ENCODE measurements around the gene APOC4.
"Not testable (repeated sequence)": the region's sequence is repeated elsewhere in the genome, so short reads cannot be mapped to it uniquely, and the experiment has no call there.

Gene APOC4

DNA sequence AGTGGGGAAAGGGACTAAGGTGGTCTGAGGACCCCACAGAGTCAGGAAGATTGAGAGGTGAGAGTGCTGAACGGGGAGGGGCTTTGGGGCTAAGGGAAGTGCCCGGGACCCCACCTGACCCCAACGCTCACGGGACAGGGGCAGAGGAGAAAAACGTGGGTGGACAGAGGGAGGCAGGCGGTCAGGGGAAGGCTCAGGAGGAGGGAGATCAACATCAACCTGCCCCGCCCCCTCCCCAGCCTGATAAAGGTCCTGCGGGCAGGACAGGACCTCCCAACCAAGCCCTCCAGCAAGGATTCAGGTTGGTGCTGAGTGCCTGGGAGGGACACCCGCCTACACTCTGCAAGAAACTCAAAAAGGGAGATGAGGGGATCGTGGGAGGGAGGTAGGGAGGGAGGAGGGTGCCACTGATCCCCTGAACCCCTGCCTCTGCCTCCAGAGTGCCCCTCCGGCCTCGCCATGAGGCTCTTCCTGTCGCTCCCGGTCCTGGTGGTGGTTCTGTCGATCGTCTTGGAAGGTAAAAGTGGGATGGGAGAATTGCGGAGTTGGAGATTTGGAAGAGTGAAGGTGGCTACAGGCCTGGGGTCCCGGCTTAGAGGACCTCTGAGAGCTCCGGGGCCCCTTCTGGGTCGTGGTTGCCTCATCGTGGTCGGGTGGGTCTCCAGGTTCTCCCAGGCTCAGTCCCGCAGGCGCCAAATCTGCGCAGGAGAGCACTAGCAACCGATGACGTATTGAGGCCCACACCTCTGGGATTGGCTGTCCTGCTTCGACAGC, 27.4 kb upstream of the APOC4 start, which contains the start of gene APOC1:
APOC1 (plus strand) TSS at position 176 of the 774 bp plus-strand sequence; CDS start at position 460, 284 bp downstream.
- H3K27ac ChIP-seq (ENCODE audit: insufficient read depth, low read depth, low read length, poor library complexity, severe bottlenecking), result peak within 1 kb of the TSS; percentile 22
- not testable (repeated sequence) for H3K27me3 ChIP-seq (ENCODE audit: control insufficient read depth, insufficient read depth, low read length, poor library complexity, severe bottlenecking); H3K36me3 ChIP-seq (ENCODE audit: control insufficient read depth, insufficient read depth, low read length); H3K9me3 ChIP-seq (ENCODE audit: control insufficient read depth, low read length); H3K4me1 ChIP-seq (ENCODE audit: control insufficient read depth, insufficient read depth, low read length)
- WGBS, 2 experiments, result 2 to 4% methylated on average over 25 to 27 of the region's 28 CpGs
- peak within 1 kb of the TSS; percentile 36 for H3K4me3 ChIP-seq (ENCODE audit: insufficient read depth, low read depth, low read length)

DNA sequence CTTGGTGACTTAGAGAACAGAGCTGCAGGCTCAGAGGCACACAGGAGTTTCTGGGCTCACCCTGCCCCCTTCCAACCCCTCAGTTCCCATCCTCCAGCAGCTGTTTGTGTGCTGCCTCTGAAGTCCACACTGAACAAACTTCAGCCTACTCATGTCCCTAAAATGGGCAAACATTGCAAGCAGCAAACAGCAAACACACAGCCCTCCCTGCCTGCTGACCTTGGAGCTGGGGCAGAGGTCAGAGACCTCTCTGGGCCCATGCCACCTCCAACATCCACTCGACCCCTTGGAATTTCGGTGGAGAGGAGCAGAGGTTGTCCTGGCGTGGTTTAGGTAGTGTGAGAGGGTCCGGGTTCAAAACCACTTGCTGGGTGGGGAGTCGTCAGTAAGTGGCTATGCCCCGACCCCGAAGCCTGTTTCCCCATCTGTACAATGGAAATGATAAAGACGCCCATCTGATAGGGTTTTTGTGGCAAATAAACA, 17.8 kb upstream of the APOC4 start:
- no peaks in the 10 kb centered on the region for H3K36me3 ChIP-seq (ENCODE audit: control insufficient read depth, insufficient read depth, low read length)
- H3K9me3 ChIP-seq (ENCODE audit: control insufficient read depth, low read length), result no peaks in the 10 kb centered on the region
- no peaks in the 10 kb centered on the region for H3K27me3 ChIP-seq (ENCODE audit: control insufficient read depth, insufficient read depth, low read length, poor library complexity, severe bottlenecking)
- H3K4me1 ChIP-seq (ENCODE audit: control insufficient read depth, insufficient read depth, low read length), result no peaks in the 10 kb centered on the region
- H3K4me3 ChIP-seq (ENCODE audit: insufficient read depth, low read depth, low read length), result no peak overlapping the region
- WGBS, 2 experiments, result 92 to 93% methylated on average over 8 of the region's 8 CpGs
- H3K27ac ChIP-seq (ENCODE audit: insufficient read depth, low read depth, low read length, poor library complexity, severe bottlenecking), result no peak overlapping the region

DNA sequence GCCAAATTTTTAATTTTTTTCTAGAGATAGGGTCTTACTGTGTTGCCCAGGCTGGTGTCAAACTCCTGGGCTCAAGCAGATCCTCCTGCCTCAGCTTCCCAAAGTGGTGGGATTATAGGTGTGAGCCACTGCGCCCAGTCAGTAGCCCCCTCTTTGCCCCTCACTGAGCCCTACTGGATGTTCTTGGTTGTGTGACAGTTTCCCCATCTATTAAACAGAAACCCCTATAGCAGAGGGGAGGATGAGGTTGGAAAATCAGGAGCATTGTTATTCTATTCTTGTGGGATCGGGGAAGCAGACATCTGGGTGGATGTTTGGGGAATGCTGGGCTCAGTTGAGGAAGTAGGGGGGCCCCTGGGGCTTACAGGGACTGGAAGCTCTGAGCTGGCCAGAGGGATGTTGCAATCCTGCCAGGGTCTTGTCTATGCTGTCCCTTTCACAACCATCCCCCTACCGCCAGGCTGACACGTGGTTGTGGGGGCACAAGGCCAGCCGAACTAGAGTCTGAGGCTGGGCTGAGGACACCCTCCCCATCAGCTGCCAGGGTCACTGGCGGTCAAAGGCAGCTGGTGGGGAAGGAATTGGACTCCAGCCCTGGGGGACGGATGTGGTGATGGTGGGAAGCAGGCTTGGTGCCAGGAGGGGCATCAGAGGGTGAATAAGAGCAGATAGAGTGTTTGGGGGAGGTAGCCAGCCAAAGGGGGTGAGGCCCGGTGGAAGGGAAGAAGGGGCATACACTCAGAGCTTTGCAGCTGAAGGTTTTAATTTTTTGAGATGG, 16.7 kb upstream of the APOC4 start:
- H3K4me1 ChIP-seq (ENCODE audit: control insufficient read depth, insufficient read depth, low read length), result no peaks in the 10 kb centered on the region
- no peak overlapping the region for H3K27ac ChIP-seq (ENCODE audit: insufficient read depth, low read depth, low read length, poor library complexity, severe bottlenecking)
- no peaks in the 10 kb centered on the region for H3K9me3 ChIP-seq (ENCODE audit: control insufficient read depth, low read length)
- H3K4me3 ChIP-seq (ENCODE audit: insufficient read depth, low read depth, low read length), result no peak overlapping the region
- H3K36me3 ChIP-seq (ENCODE audit: control insufficient read depth, insufficient read depth, low read length), result no peaks in the 10 kb centered on the region
- H3K27me3 ChIP-seq (ENCODE audit: control insufficient read depth, insufficient read depth, low read length, poor library complexity, severe bottlenecking), result no peaks in the 10 kb centered on the region
- WGBS, 2 experiments, result 87 to 90% methylated on average over 7 to 8 of the region's 8 CpGs

DNA sequence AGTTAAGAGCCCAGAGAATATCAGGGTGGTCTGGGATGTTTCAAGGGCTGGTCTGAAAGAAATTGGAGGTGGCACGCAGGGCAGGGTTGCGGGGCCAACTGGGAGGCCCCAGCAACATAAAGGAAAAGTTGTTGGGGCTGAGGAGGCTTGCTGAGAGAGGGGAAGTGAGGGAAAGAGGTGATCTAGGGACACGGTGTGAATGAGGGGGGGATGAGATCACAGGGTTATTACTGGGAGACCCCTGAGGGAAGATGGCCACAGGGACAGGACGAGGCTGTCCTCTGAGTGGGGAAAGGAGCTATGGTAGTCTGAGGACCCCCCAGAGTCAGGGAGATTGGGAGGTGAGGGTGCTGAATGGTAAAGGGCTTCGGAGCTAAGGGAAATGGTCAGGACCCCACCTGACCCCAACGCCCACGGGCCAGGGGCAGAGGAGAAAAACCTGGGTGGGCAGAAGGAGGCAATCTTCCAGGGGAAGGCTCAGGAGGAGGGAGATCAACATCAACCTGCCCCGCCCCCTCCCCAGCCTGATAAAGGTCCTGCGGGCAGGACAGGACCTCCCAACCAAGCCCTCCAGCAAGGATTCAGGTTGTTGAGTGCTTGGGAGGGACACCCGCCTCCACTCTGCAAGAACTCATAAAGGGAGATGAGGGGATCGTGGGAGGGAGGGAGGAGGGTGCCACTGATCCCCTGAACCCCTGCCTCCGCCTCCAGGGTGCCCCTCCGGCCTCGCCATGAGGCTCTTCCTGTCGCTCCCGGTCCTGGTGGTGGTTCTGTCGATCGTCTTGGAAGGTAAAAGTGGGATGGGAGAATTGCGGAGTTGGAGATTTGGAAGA, 15.6 kb upstream of the APOC4 start:
- 72 to 81% methylated on average over 17 to 18 of the region's 19 CpGs for WGBS, 2 experiments
- not testable (repeated sequence) for H3K27ac ChIP-seq (ENCODE audit: insufficient read depth, low read depth, low read length, poor library complexity, severe bottlenecking); H3K27me3 ChIP-seq (ENCODE audit: control insufficient read depth, insufficient read depth, low read length, poor library complexity, severe bottlenecking); H3K4me3 ChIP-seq (ENCODE audit: insufficient read depth, low read depth, low read length); H3K9me3 ChIP-seq (ENCODE audit: control insufficient read depth, low read length); H3K4me1 ChIP-seq (ENCODE audit: control insufficient read depth, insufficient read depth, low read length); H3K36me3 ChIP-seq (ENCODE audit: control insufficient read depth, insufficient read depth, low read length)

DNA sequence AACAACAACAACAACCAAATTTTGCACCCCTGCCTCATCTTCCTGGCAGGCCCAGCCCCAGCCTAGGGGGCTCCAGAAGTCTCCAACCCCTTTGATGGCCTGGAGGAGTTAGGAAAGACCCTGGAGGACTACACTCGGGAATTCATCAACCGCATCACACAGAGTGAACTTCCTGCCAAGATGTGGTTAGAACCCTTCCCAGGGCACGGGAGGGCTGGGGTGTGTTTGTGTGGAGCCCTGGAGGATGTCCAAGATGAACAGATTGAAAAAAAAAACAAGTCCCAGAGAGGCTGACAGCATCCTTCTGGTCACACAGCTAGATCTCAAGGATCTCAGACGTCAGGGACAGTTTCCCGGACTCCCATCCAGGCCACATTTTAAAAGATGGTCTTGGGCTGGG, 14.3 kb upstream of the APOC4 start:
- H3K9me3 ChIP-seq (ENCODE audit: control insufficient read depth, low read length), result no peaks in the 10 kb centered on the region
- H3K4me3 ChIP-seq (ENCODE audit: insufficient read depth, low read depth, low read length), result no peak overlapping the region
- H3K27me3 ChIP-seq (ENCODE audit: control insufficient read depth, insufficient read depth, low read length, poor library complexity, severe bottlenecking), result no peaks in the 10 kb centered on the region
- H3K36me3 ChIP-seq (ENCODE audit: control insufficient read depth, insufficient read depth, low read length), result no peaks in the 10 kb centered on the region
- no peak overlapping the region for H3K27ac ChIP-seq (ENCODE audit: insufficient read depth, low read depth, low read length, poor library complexity, severe bottlenecking)
- WGBS, 2 experiments, result 89 to 93% methylated on average over 5 of the region's 5 CpGs
- H3K4me1 ChIP-seq (ENCODE audit: control insufficient read depth, insufficient read depth, low read length), result no peaks in the 10 kb centered on the region

DNA sequence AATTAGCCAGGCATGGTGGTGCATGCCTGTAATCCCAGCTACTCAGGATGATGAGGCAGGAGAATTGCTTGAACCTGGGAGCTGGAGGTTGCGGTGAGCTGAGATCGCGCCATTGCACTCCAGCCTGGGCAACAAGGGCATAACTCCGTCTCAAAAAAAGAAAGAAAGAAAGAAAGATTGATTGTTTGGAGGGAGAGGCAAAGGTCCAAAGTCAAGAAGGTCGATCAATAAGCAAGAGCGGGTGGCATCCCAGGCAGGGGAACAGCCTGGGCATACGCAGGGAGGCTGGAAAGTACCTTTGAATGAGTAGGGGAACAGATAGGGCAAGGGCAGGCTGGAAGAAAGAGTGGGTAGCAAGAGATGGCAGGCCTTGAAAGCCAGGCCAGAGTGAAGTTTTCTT, 11.9 kb upstream of the APOC4 start:
- no peaks in the 10 kb centered on the region for H3K4me1 ChIP-seq (ENCODE audit: control insufficient read depth, insufficient read depth, low read length)
- H3K27ac ChIP-seq (ENCODE audit: insufficient read depth, low read depth, low read length, poor library complexity, severe bottlenecking), result no peak overlapping the region
- H3K36me3 ChIP-seq (ENCODE audit: control insufficient read depth, insufficient read depth, low read length), result no peaks in the 10 kb centered on the region
- WGBS, 2 experiments, result 93 to 98% methylated on average over 7 of the region's 7 CpGs
- no peak overlapping the region for H3K4me3 ChIP-seq (ENCODE audit: insufficient read depth, low read depth, low read length)
- H3K27me3 ChIP-seq (ENCODE audit: control insufficient read depth, insufficient read depth, low read length, poor library complexity, severe bottlenecking), result no peaks in the 10 kb centered on the region
- H3K9me3 ChIP-seq (ENCODE audit: control insufficient read depth, low read length), result no peaks in the 10 kb centered on the region

DNA sequence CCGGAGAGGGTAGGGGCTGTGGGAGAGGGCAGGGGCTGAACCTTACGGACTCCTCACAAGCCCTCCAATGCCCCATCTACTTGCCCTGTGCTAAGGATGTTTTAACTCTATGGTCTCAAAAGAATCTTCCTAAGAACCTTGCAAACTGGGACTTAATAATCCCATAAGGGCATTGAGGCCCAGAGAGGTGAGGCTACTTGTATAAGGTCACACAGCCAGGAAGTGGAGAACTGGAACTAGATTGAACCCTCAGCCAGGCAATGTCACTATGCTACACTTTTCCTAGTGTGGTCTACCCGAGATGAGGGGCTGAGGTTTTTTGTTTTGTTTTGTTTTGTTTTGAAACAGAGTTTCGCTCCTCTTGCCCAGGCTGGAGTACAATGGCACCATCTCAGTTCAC, 10.5 kb upstream of the APOC4 start:
- Histone ChIP-seq H3K4me1 (ENCODE audit: control insufficient read depth, insufficient read depth, low read length) (no peaks in the 10 kb centered on the region), H3K27ac (ENCODE audit: insufficient read depth, low read depth, low read length, poor library complexity, severe bottlenecking) (no peak overlapping the region), H3K4me3 (ENCODE audit: insufficient read depth, low read depth, low read length) (no peak overlapping the region), H3K36me3 (ENCODE audit: control insufficient read depth, insufficient read depth, low read length) (no peaks in the 10 kb centered on the region), H3K27me3 (ENCODE audit: control insufficient read depth, insufficient read depth, low read length, poor library complexity, severe bottlenecking) (no peaks in the 10 kb centered on the region), H3K9me3 (ENCODE audit: control insufficient read depth, low read length) (no peaks in the 10 kb centered on the region)
- 92 to 98% methylated on average over 4 of the region's 4 CpGs for WGBS, 2 experiments

DNA sequence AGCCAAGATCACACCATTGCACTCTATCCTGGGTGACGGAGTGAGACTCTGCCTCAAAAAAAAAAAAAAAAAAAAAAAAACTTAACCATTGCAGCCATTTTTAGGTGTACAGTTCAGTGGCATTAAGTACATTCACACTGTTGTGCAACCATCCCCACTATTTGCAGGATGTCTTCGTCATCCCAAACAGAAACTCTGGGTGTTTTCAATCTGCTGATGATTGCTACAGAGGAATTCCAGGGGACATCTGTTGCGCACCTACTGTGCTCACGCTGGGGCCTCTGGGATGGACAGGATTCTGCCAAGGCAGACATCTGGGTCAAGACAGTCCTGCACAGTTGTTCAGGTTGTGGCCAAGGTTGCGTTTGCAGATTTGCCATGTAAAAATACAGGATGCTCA, 2.4 kb upstream of the APOC4 start:
- H3K4me1 ChIP-seq (ENCODE audit: control insufficient read depth, insufficient read depth, low read length), result no peaks in the 10 kb centered on the region
- H3K27ac ChIP-seq (ENCODE audit: insufficient read depth, low read depth, low read length, poor library complexity, severe bottlenecking), result no peak overlapping the region
- H3K4me3 ChIP-seq (ENCODE audit: insufficient read depth, low read depth, low read length), result no peak overlapping the region
- H3K27me3 ChIP-seq (ENCODE audit: control insufficient read depth, insufficient read depth, low read length, poor library complexity, severe bottlenecking), result no peaks in the 10 kb centered on the region
- no peaks in the 10 kb centered on the region for H3K9me3 ChIP-seq (ENCODE audit: control insufficient read depth, low read length)
- WGBS, 2 experiments, result 74 to 77% methylated on average over 5 of the region's 5 CpGs
- no peaks in the 10 kb centered on the region for H3K36me3 ChIP-seq (ENCODE audit: control insufficient read depth, insufficient read depth, low read length)

DNA sequence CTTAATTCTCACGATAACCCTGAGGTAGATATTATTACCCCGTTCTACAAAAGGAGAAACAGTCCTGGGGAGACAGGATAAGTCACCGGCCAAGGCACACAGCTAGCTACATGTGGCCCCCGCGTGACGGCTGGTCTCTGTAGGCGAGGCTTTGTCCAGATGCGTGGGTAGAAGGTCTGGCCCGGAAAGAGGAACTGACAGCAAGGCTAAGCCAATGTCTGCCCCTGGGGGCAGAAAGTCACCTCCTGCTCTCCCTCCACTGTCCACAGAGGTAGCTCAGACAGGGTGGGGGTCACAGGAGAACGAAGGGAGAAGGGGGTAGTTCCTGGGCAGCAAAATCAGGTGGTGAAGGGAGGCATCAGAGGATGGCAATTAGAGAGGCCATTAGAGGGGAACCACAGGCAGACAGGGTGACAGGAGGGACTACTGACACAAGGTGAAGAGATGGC, 1.8 kb downstream of the APOC4 start:
- no peaks in the 10 kb centered on the region for H3K9me3 ChIP-seq (ENCODE audit: control insufficient read depth, low read length)
- no peak overlapping the region for H3K27ac ChIP-seq (ENCODE audit: insufficient read depth, low read depth, low read length, poor library complexity, severe bottlenecking)
- no peaks in the 10 kb centered on the region for H3K4me1 ChIP-seq (ENCODE audit: control insufficient read depth, insufficient read depth, low read length)
- H3K4me3 ChIP-seq (ENCODE audit: insufficient read depth, low read depth, low read length), result no peak overlapping the region
- no peaks in the 10 kb centered on the region for H3K27me3 ChIP-seq (ENCODE audit: control insufficient read depth, insufficient read depth, low read length, poor library complexity, severe bottlenecking)
- H3K36me3 ChIP-seq (ENCODE audit: control insufficient read depth, insufficient read depth, low read length), result no peaks in the 10 kb centered on the region
- 83% methylated on average over 10 of the region's 10 CpGs for WGBS, 2 experiments

All from ectodermal cell (in vitro differentiated cells).